Measurements from ENCODE around the gene ZSWIM3. TPM values are rescaled to one million over a fixed set of nuclear protein-coding genes. Genes with fewer than 3 reads are reported as not detected.
A peak's percentile ranks its signal among the peaks of the same experiment; 100 is the strongest.

Gene ZSWIM3
- total and polyA plus RNA-seq, 2 of the 13 experiments (the other 11 are each of a cell fraction or from before 2014, with no cell fraction given), result 5.2 to 5.8 TPM

DNA sequence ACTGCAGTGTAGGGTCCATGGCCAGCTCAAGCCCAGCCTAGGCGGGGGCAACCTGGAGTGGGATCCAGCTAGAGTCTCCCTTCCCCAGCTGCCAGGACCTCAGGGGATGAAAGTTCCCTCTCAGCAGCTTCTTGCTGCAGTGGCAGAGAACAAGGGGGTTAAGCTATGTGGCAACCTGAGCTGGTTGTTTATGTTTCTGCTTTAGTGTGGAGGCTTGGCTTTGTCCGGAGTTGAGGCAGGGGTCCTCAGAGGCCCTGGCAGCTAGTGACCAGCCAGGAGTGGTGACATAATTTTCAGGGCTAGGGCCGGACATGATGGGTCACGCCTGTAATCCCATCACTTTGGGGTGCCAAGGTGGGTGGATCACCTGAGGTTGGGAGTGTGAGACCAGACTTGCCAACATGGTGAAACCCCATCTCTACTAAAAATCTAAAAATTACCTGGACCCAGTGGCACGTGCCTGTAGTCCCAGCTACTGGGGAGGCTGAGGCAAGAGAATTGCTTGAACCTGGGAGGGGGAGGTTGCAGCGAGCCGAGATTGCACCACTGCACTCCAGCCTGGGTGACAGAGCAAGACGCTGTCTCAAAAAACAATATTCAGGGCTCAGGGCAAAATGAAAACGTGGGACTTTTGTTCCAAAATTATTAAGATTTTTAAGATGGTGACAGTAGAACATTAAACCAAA, 68.5 kb downstream of the ZSWIM3 start (continued):
- TF ChIP-seq NFE2 (CRISPR knock-in tag; IDR thresholded peaks at IDR 0.05) (no peak), ZNF331 (CRISPR knock-in tag; IDR thresholded peaks at IDR 0.05) (no peak), TCF7L2 (IDR thresholded peaks at IDR 0.05; ENCODE audit: low read depth, low read length) (no peak), E2F5 (CRISPR knock-in tag; conservative IDR thresholded peaks at IDR 0.05) (no peak), NR0B2 (CRISPR knock-in tag; IDR thresholded peaks at IDR 0.05) (no peak), ZNF879 (CRISPR knock-in tag; IDR thresholded peaks at IDR 0.05) (no peak), NR2F6 (IDR thresholded peaks at IDR 0.05) (no peak), NR2F6 (CRISPR knock-in tag; IDR thresholded peaks at IDR 0.05) (no peak), SRSF4 (IDR thresholded peaks at IDR 0.05; ENCODE audit: low read depth, low read length, poor library complexity, severe bottlenecking) (no peak), ZKSCAN8 (CRISPR knock-in tag; IDR thresholded peaks at IDR 0.05; ENCODE audit: borderline replicate concordance) (no peak), ARID4A (CRISPR knock-in tag; IDR thresholded peaks at IDR 0.05; ENCODE audit: borderline replicate concordance) (no peak), ZEB1 (IDR thresholded peaks at IDR 0.05; ENCODE audit: insufficient replicate concordance, low read depth) (no peak), ZNF883 (CRISPR knock-in tag; IDR thresholded peaks at IDR 0.05; ENCODE audit: not compliant biosample characterization) (no peak), TEAD3 (CRISPR knock-in tag; optimal IDR thresholded peaks at IDR 0.05; ENCODE audit: borderline replicate concordance) (peak; percentile 19), SP4 (CRISPR knock-in tag; IDR thresholded peaks at IDR 0.05) (no peak)
- TF ChIP-seq, protein P1, sequence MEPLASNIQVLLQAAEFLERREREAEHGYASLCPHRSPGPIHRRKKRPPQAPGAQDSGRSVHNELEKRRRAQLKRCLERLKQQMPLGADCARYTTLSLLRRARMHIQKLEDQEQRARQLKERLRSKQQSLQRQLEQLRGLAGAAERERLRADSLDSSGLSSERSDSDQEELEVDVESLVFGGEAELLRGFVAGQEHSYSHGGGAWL (CRISPR knock-in tag; IDR thresholded peaks at IDR 0.05), result no peak
- TF ChIP-seq, protein P2, sequence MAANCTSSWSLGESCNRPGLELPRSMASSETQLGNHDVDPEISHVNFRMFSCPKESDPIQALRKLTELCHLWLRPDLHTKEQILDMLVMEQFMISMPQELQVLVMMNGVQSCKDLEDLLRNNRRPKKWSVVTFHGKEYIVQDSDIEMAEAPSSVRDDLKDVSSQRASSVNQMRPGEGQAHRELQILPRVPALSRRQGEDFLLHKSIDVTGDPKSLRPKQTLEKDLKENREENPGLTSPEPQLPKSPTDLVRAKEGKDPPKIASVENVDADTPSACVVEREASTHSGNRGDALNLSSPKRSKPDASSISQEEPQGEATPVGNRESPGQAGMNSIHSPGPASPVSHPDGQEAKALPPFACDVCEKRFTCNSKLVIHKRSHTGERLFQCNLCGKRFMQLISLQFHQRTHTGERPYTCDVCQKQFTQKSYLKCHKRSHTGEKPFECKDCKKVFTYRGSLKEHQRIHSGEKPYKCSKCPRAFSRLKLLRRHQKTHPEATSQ (CRISPR knock-in tag; IDR thresholded peaks at IDR 0.05; ENCODE audit: borderline replicate concordance), result no peak
- TF ChIP-seq, protein P3, sequence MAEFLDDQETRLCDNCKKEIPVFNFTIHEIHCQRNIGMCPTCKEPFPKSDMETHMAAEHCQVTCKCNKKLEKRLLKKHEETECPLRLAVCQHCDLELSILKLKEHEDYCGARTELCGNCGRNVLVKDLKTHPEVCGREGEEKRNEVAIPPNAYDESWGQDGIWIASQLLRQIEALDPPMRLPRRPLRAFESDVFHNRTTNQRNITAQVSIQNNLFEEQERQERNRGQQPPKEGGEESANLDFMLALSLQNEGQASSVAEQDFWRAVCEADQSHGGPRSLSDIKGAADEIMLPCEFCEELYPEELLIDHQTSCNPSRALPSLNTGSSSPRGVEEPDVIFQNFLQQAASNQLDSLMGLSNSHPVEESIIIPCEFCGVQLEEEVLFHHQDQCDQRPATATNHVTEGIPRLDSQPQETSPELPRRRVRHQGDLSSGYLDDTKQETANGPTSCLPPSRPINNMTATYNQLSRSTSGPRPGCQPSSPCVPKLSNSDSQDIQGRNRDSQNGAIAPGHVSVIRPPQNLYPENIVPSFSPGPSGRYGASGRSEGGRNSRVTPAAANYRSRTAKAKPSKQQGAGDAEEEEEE (CRISPR knock-in tag; IDR thresholded peaks at IDR 0.05; ENCODE audit: borderline replicate concordance), result no peak

Measured in HepG2 (cell line).